ENCODE measurements around the gene CAPN3.
A peak's percentile ranks its signal among the peaks of the same experiment; 100 is the strongest.

CAPN3 gene

DNA sequence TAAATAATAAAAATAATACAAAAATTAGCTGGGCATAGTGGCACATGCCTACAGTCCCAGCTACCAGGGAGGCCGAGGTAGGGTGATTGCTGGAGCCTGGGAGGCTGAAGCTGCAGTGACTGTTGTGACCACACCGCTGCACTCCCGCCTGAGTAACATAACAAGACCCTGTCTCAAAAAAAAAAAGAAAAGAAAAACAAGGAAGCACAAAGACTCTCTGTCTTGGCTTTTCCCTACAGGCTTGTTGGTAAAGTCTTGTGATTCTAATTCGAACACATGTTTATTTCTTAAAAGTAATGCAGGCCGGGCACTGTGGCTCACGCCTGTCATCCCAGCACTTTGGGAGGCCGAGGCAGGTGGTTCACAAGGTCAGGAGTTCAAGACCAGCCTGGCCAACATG is 60.1 kb downstream of the CAPN3 start:
- no peak for ATAC-seq (replicated peaks)

DNA sequence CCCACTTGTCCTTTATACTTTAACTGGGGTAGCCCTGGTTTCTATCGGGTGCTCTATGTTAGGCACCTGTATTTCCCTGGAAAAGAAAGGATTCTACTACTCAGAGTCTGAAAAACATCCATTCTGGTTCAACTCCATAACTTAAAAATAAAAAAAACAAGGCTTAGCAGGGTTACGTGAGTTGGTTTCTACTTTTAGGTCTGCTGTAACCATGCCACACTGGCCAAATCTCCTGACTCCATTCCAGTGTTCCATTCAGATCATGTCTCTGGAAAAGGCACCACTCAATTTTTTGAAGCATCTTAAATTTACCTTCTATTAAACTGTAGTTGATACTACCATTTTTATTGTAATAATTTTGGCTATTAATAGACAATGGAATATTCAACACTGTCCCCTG is 62.1 kb downstream of the CAPN3 start:
- H3K9me3 Mint-ChIP-seq = no peaks in the 10 kb centered on the region
- peaks cover 40 to 55% of the 10 kb centered on the region in 2 donors for H3K36me3 Mint-ChIP-seq
- H3K27ac Mint-ChIP-seq = peak overlapping the region; percentile 31

More for the DNA sequence above, 60.1 kb downstream of the CAPN3 start:
- Mint-ChIP-seq H3K27me3 (no peaks in the 10 kb centered on the region), H3K27ac (no peak overlapping the region), H3K4me1 (no peaks in the 10 kb centered on the region), H3K36me3 (peaks cover 22 to 39% of the 10 kb centered on the region in 2 donors), H3K4me3 (no peak overlapping the region), H3K9me3 (no peaks in the 10 kb centered on the region)
- no peak for DNase-seq

DNA sequence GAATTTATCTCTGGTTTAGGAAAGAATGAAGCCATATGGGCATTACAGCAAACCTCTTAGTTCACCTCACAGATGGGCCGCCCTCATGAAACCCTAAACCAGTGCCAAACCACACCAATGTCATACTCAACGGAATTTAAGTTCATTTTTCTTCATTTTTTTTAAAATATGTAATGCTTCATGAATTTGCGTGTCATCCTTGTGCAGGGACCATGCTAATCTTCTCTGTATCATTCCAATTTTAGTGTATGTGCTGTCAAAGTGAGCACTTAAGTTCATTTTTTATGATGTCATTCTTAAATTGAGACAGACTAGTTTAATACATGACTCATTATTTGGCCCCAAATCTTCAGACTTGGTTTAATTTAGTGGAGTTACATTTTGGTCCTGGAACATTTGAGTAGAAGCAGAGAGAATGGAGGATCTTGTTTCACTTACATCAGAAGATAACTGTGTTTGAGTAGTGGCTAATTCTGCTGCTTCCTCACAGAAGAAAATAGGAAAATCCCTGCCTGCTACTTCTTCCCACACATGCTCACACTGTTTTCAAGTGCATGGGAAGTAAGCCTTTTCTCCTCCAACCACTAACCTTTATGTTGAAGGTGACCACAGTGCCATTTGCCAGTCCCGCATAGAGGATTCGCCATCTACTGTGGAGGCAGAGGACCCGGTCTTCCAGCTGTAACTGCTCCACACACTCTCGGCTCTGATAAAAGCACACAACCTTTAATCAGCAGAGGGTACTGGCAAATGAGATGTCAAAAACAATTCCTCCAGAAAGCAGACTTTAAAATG is 68.3 kb downstream of the CAPN3 start:
- Mint-ChIP-seq H3K9me3 (no peaks in the 10 kb centered on the region), H3K27ac (peak overlapping the region; percentile 6), H3K36me3 (peaks cover 38 to 48% of the 10 kb centered on the region in 2 donors), H3K4me1 (peaks cover 2 to 6% of the 10 kb centered on the region in 2 donors), H3K27me3 (no peaks in the 10 kb centered on the region), H3K4me3 (no peak overlapping the region)
- peak; percentile 65 to 82 for ATAC-seq (replicated peaks)
- no peak for DNase-seq

More for the DNA sequence above, 62.1 kb downstream of the CAPN3 start:
- ATAC-seq (replicated peaks) = no peak
- Mint-ChIP-seq H3K27me3 (no peaks in the 10 kb centered on the region), H3K4me3 (no peak overlapping the region), H3K4me1 (no peaks in the 10 kb centered on the region)
- DNase-seq = no peak

DNA sequence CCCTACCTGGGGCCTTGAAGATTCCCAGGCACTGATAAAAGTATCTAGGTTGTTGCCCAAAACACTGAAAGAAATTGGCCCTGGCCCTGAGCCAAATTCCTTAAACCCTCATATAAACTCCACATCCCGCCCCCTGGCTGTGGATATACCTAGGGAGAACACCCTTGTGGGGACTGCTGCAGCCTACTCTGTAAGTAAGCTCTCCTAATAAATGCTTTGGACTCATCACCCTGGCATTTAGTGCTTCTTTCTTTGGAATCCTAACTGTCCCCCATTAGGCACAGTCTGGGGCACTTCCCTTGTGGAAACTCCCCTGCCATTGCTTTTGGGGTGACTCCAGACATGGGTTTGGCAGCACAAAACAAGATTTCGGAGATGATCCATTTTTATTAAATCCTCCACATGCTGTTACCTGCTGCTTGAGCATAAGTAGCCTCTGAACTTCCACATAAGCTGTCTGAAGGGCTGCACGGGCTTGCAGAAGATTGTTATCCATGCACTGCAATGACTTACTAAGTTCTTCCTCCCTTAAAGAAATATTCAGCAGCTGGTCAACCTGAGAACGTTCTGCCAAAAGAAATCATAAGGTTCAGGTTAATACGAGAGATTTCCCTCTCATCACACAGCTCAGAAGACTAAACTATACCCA is 85.2 kb downstream of the CAPN3 start:
- peak overlapping the region; percentile 59 for H3K27ac Mint-ChIP-seq
- no peak for DNase-seq

DNA sequence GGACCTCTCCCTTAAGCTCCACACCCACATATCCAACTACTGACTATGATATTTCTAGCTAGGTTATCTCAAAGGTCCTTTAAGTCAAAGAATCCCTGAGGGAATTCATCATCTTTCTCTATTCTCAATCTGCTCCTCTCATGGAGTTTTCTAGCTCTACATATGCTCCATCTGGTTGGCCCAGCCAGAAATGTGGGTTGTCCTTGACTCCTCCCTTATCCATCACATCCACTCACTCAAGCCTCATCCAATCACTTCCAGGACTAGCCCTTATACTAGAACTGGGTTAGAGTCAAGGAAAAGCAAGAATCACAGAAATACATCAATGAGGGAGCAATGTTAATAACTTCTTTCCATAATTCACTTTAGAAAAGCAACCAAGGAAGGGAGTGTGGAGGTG is 86.2 kb downstream of the CAPN3 start:
- ATAC-seq (replicated peaks) (no peak), DNase-seq (no peak)
- Mint-ChIP-seq H3K36me3 (peaks cover 23 to 51% of the 10 kb centered on the region in 2 donors), H3K27me3 (no peaks in the 10 kb centered on the region), H3K4me1 (peaks cover 0 to 3% of the 10 kb centered on the region in 2 donors), H3K9me3 (no peaks in the 10 kb centered on the region), H3K27ac (peak overlapping the region; percentile 27), H3K4me3 (no peak overlapping the region)

More for the DNA sequence above, 85.2 kb downstream of the CAPN3 start:
- Mint-ChIP-seq H3K9me3 (no peaks in the 10 kb centered on the region), H3K4me1 (peaks cover 0 to 3% of the 10 kb centered on the region in 2 donors), H3K27me3 (no peaks in the 10 kb centered on the region), H3K36me3 (peaks cover 24 to 47% of the 10 kb centered on the region in 2 donors), H3K4me3 (no peak overlapping the region)
- ATAC-seq (replicated peaks) = no peak

DNA sequence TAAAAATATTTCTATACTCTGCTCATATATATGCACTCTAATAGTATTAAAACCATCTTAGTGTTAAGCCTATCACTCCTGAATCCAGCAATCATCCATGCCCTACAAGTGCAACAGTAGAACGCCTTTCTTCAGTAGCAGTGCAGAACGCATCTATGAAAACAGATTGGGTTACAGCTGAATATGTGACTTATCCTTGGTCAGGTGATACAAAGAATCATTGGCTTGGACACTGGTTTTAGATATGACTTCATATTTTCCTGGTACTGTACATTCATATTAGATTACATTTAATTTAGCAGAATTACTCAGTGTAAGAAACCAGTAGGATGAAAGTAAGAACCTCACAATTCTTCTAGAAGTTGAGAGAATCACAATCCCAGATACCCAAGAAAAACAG is 88.3 kb downstream of the CAPN3 start:
- ATAC-seq (replicated peaks) (no peak), DNase-seq (no peak)
- H3K27me3 Mint-ChIP-seq = no peaks in the 10 kb centered on the region
- no peak overlapping the region for H3K4me3 Mint-ChIP-seq
- H3K27ac Mint-ChIP-seq = no peak overlapping the region
- peaks cover 0 to 3% of the 10 kb centered on the region in 2 donors for H3K4me1 Mint-ChIP-seq
- H3K36me3 Mint-ChIP-seq = peaks cover 28 to 57% of the 10 kb centered on the region in 2 donors
- H3K9me3 Mint-ChIP-seq = no peaks in the 10 kb centered on the region

DNA sequence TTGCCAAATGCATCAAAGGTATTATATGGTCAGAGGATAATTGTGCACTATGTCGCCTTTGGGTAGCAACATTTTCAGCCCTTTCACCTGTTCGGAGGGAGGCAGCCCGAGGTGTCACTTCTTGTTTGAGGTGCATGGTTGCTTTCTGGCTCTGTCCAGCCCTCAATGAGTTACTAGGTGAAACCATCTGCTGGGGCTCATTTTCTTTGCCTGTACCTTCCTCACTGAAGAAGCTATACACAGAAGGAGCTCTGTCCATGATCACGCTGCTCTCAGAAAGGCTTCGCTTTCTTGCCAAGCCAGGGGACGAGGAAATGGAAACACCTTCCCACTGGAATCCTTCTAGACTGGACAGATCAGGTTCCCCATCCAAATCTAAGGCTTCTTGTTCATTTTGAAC is 89.0 kb downstream of the CAPN3 start:
- H3K27ac Mint-ChIP-seq = no peak overlapping the region
- peaks cover 28 to 57% of the 10 kb centered on the region in 2 donors for H3K36me3 Mint-ChIP-seq
- peaks cover 0 to 3% of the 10 kb centered on the region in 2 donors for H3K4me1 Mint-ChIP-seq
- H3K4me3 Mint-ChIP-seq = no peak overlapping the region
- no peaks in the 10 kb centered on the region for H3K9me3 Mint-ChIP-seq
- DNase-seq (no peak), ATAC-seq (replicated peaks) (no peak)
- no peaks in the 10 kb centered on the region for H3K27me3 Mint-ChIP-seq

DNA sequence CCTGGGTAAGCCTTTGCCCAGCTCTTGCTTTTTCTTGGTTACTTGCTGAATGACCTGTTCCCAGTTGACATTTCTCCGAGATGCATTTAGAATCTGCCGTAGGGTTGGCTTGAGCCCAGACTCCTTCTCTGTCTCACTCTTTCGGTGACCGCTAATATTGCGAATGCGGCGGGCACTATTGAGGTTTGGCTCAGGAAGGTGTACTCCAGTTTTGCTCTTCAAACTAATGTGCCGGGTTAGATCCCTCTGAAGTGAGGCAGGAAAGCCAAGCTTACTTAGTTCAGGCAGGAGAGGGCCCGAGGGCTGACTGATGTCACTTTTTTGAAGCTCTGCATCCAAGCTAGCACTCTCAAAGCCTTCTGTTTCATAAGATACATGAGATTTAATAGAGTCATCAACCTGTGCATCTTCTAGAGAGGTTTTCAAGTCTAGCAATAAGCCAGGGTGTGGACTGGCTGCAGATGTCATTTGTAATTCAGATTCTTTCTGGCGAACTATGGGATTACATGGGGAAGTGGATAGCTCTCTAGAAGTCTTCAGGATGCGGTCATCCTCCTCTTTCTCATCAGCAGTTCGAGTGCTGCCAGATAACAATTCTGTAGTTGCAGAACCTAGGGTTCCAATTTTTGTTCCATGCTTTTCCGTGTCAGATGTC is 90.6 kb downstream of the CAPN3 start:
- DNase-seq (no peak), ATAC-seq (replicated peaks) (no peak)
- no peaks in the 10 kb centered on the region for H3K27me3 Mint-ChIP-seq
- no peak overlapping the region for H3K27ac Mint-ChIP-seq
- peaks cover 25 to 49% of the 10 kb centered on the region in 2 donors for H3K36me3 Mint-ChIP-seq
- H3K9me3 Mint-ChIP-seq = no peaks in the 10 kb centered on the region
- H3K4me3 Mint-ChIP-seq = no peak overlapping the region
- H3K4me1 Mint-ChIP-seq = peaks cover 0 to 3% of the 10 kb centered on the region in 2 donors

DNA sequence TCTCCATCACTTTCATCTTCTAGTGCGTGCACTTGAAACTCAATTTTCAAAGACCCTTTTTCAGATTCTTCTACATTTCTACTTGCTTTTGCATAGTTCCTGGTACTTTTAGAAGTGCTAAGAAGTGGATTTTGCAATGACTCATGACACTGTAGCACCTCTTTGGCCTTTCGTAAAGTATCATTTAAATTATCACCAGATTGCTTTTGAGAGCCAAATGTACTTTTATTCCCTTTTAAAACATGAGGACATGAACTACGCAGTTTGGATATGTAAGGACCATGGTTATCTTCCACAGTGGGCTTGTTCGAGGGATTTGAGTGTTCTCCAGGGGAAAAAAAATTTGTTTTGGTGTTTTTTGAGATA is 91.1 kb downstream of the CAPN3 start:
- Mint-ChIP-seq H3K36me3 (peaks cover 21 to 44% of the 10 kb centered on the region in 2 donors), H3K27ac (no peak overlapping the region), H3K9me3 (no peaks in the 10 kb centered on the region), H3K4me3 (no peak overlapping the region), H3K27me3 (no peaks in the 10 kb centered on the region), H3K4me1 (peaks cover 0 to 3% of the 10 kb centered on the region in 2 donors)
- no peak for ATAC-seq (replicated peaks)
- DNase-seq = no peak

DNA sequence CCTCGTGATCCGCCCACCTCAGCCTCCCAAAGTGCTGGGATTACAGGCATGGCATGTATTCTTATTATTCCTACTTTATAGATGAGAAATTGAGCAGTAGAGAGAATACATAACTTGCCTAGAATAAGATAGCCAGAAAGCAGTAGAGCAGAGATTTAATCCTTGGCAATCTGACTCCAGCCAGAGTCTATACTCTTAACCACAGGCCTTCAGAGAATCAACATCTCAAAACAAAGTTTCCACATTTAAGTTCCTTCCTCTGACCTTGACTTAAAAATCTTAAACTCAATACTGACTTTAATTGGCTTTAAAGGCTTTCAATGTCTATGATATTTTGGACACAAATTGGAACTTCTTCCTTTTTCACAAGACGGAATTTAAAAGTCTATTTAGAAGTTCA is 94.5 kb downstream of the CAPN3 start:
- no peak for DNase-seq
- H3K27me3 Mint-ChIP-seq = no peaks in the 10 kb centered on the region
- ATAC-seq (replicated peaks) = no peak
- H3K36me3 Mint-ChIP-seq = peaks cover 18 to 38% of the 10 kb centered on the region in 2 donors
- H3K27ac Mint-ChIP-seq = no peak overlapping the region
- no peaks in the 10 kb centered on the region for H3K9me3 Mint-ChIP-seq
- no peak overlapping the region for H3K4me3 Mint-ChIP-seq
- H3K4me1 Mint-ChIP-seq = peaks cover 12 to 18% of the 10 kb centered on the region in 2 donors

DNA sequence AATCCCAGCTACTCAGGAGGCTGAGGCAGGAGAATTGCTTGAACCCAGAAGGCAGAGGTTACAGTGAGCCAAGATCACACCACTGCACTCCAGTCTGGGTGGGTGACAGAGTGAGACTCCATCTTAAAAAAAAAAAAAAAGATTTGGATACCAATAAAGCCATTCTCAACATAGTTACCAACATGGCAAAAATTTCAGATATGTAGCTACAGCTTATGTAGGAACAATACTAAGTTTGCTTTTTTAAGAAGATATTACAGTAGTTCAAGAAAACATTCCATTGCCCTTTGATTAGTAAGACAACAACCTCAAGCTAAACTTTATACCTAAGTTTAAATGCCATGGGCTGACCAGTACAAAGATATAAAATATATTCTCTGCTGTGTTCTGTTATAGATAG is 97.2 kb downstream of the CAPN3 start:
- ATAC-seq (replicated peaks) = no peak
- DNase-seq = no peak
- no peak overlapping the region for H3K4me3 Mint-ChIP-seq

DNA sequence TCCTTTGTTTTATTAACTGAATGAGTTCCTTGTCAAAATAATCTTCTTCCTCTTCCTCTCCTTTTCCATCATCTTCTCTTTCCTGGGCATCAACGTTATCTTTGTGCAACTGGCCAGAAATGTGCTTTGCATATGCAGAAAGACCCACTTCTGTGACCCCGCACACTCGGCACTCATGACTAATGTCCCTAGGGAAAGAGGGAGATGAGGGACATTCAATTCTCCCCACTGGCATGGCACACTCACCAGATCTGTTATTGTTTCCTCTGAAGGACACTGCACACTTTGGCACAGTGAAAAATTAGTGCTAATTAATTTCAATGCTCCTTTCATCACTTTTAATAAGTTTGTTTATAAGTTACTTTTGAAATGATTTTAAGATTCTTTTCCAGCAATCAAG is 97.7 kb downstream of the CAPN3 start:
- Mint-ChIP-seq H3K4me3 (no peak overlapping the region), H3K27ac (peak overlapping the region; percentile 32), H3K36me3 (peaks cover 7 to 15% of the 10 kb centered on the region in 2 donors), H3K27me3 (no peaks in the 10 kb centered on the region), H3K9me3 (no peaks in the 10 kb centered on the region), H3K4me1 (peaks cover 14 to 23% of the 10 kb centered on the region in 2 donors)
- no peak for DNase-seq
- peak in 1 of 2 donors; percentile 34 for ATAC-seq (replicated peaks)

More for the DNA sequence above, 97.2 kb downstream of the CAPN3 start:
- no peaks in the 10 kb centered on the region for H3K9me3 Mint-ChIP-seq
- H3K4me1 Mint-ChIP-seq = peaks cover 14 to 22% of the 10 kb centered on the region in 2 donors
- H3K27me3 Mint-ChIP-seq = no peaks in the 10 kb centered on the region
- H3K36me3 Mint-ChIP-seq = peaks cover 10 to 19% of the 10 kb centered on the region in 2 donors
- H3K27ac Mint-ChIP-seq = no peak overlapping the region

DNA sequence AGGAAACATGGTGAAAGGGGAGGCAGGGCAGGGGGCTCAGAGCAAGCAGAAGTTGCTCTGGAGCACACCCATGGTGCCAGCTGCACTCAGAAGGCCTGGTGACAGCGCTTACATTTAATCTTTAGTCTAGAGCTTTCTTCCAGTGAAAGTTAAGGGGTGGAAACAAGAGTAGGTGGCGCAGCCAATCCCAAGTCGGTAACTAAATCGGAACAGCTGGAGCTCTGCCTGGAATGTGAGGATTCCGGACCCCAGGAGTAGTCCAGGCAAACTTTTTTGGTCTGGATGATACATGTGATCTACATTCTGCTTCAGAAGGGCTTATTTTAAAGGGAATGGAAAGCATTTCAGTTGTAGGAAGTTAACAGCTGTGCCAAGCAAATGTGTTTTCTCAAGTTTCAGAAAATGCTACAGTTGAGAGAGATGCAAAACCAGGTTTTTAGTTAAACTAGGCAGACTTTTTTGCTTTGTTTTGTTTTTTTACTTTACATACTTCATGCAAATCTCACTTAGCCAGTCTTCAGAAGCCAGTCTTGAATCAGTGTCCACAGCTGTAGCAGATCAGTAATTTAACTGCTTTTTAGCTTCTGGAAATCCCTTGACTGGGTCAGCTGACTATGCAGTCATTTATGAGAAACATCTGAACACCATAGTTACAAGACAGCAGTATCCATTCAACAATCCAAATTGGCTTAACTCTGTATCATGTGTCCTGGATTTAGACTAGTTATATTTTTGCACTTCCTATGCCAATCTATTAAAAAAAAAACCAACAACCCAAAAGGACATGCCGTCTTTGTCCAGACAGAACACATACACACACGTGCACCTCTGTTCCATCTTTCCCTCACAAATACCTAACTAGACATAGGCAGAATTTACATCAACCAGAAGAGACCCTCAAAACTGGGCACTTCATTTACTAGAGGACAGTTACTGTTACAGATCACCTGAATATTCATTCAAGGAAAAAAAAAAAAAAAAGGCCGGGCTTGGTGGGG is 98.4 kb downstream of the CAPN3 start:
- DNase-seq (no peak), ATAC-seq (replicated peaks) (peak; percentile 95)
- H3K27ac Mint-ChIP-seq = peak overlapping the region; percentile 74

More for the DNA sequence above, 98.4 kb downstream of the CAPN3 start:
- Mint-ChIP-seq H3K9me3 (no peaks in the 10 kb centered on the region), H3K4me3 (peak overlapping the region in 1 of 2 donors; percentile 25), H3K4me1 (peaks cover 14 to 23% of the 10 kb centered on the region in 2 donors), H3K36me3 (peaks cover 7 to 17% of the 10 kb centered on the region in 2 donors), H3K27me3 (no peaks in the 10 kb centered on the region)
